Loucy (cell line): ENCODE results near the gene DNLZ.

Experiments
- CTCF ChIP-seq: fragments of 200-600 bp; sonication (generic); conservative IDR thresholded peaks from 2 replicates; pipeline ENCODE4 v1.5.1; 2014; ENCODE audit warnings: mild to moderate bottlenecking, antibody characterized with exemption, low read length
- EZH2phosphoT487 ChIP-seq: fragments of 200-600 bp; IDR thresholded peaks from 2 replicates; pipeline ENCODE4 v1.6.1; 2018; ENCODE audit warnings: antibody characterized with exemption, mild to moderate bottlenecking, moderate library complexity, borderline replicate concordance

GRCh38 chr9:136396219-136396515 is 32.6 kb upstream of the DNLZ start:
- TF ChIP-seq CTCF (no peak), EZH2phosphoT487 (no peak)
